WTC11 (cell line): ENCODE results near the gene HIGD1B. TPM values are rescaled to one million over a fixed set of nuclear protein-coding genes. Genes with fewer than 3 reads are reported as not detected.

Experiments
- ATAC-seq: fragments of 200-7000 bp; cut with Tn5 transposase; 2 replicates; pipeline ENCODE4 v1.10.0; 2021; ENCODE audit warnings: mild to moderate bottlenecking, moderate library complexity
- CTCF ChIA-PET: fragments of 300-600 bp; sonication (Branson Sonifier 250); formaldehyde crosslinking; loops from one replicate; lab custom pipeline; 2021; ENCODE audit warnings: antibody characterized with exemption; lab: Charles Lee
- POLR2A ChIA-PET: fragments of 350-600 bp; sonication (Branson Sonifier 250); formaldehyde crosslinking; loops from one replicate; lab custom pipeline; 2021; ENCODE audit warnings: antibody characterized with exemption; lab: Charles Lee
- DNase-seq: peaks from one replicate; pipeline ENCODE4 v3.0.0; 2021; ENCODE audit warnings: low spot score
- H3K27ac Mint-ChIP-seq: 2 replicates; pipeline ENCODE4 v1.8.0; 2021; ENCODE audit warnings: mixed read lengths
- H3K27me3 Mint-ChIP-seq: 2 replicates; pipeline ENCODE4 v1.8.0; 2021; ENCODE audit warnings: low read depth, mild to moderate bottlenecking, moderate library complexity, mixed read lengths
- H3K36me3 Mint-ChIP-seq: 2 replicates; pipeline ENCODE4 v1.8.0; 2021; ENCODE audit warnings: mixed read lengths
- H3K4me1 Mint-ChIP-seq: 2 replicates; pipeline ENCODE4 v1.8.0; 2022; ENCODE audit warnings: mixed read lengths
- H3K4me3 Mint-ChIP-seq: 2 replicates; pipeline ENCODE4 v1.8.0; 2021; ENCODE audit warnings: mild to moderate bottlenecking, moderate library complexity, mixed read lengths
- H3K9me3 Mint-ChIP-seq: 2 replicates; pipeline ENCODE4 v1.8.0; 2021; ENCODE audit warnings: mixed read lengths
- AR ChIP-seq: fragments of 250-450 bp; sonication (Bioruptor Pico); IDR thresholded peaks from 2 replicates; pipeline ENCODE4 v1.9.0; 2021; ENCODE audit warnings: mild to moderate bottlenecking
- ARID4B ChIP-seq: sonication (generic); formaldehyde crosslinking; IDR thresholded peaks from 2 replicates; pipeline ENCODE4 v1.8.0; 2023; ENCODE audit warnings: missing genetic modification reagents, mild to moderate bottlenecking, borderline replicate concordance
- ATF6 ChIP-seq: sonication (generic); formaldehyde crosslinking; IDR thresholded peaks from 2 replicates; pipeline ENCODE4 v1.8.1; 2023; ENCODE audit warnings: mild to moderate bottlenecking, missing genetic modification reagents
- CBFB ChIP-seq: sonication (generic); formaldehyde crosslinking; IDR thresholded peaks from 2 replicates; pipeline ENCODE4 v1.8.1; 2022; ENCODE audit warnings: mild to moderate bottlenecking, low read depth, missing genetic modification reagents
- FOXJ3 ChIP-seq: sonication (generic); formaldehyde crosslinking; IDR thresholded peaks from 2 replicates; pipeline ENCODE4 v1.9.0; 2021; ENCODE audit warnings: missing genetic modification reagents, mild to moderate bottlenecking, borderline replicate concordance
- FOXP1 ChIP-seq: sonication (generic); formaldehyde crosslinking; IDR thresholded peaks from 2 replicates; pipeline ENCODE4 v1.8.0; 2022; ENCODE audit warnings: missing genetic modification reagents, mild to moderate bottlenecking, moderate library complexity, borderline replicate concordance
- FOXP4 ChIP-seq: sonication (generic); formaldehyde crosslinking; IDR thresholded peaks from 2 replicates; pipeline ENCODE4 v1.8.0; 2022; ENCODE audit warnings: mild to moderate bottlenecking, missing genetic modification reagents
- JAZF1 ChIP-seq: fragments of 250-450 bp; sonication (Bioruptor Pico); IDR thresholded peaks from 2 replicates; pipeline ENCODE4 v1.9.0; 2021; ENCODE audit warnings: moderate library complexity, mild to moderate bottlenecking, inconsistent platforms
- MXD4 ChIP-seq: fragments of 250-450 bp; sonication (Bioruptor Pico); IDR thresholded peaks from 2 replicates; pipeline ENCODE4 v1.8.0; 2021; ENCODE audit warnings: mild to moderate bottlenecking, moderate library complexity, borderline replicate concordance
- NR1H2 ChIP-seq: sonication (generic); formaldehyde crosslinking; IDR thresholded peaks from 2 replicates; pipeline ENCODE4 v1.9.0; 2021; ENCODE audit warnings: mild to moderate bottlenecking, moderate library complexity, missing genetic modification reagents
- PREB ChIP-seq: sonication (generic); formaldehyde crosslinking; IDR thresholded peaks from 2 replicates; pipeline ENCODE4 v1.8.1; 2022; ENCODE audit warnings: mild to moderate bottlenecking, missing genetic modification reagents, moderate library complexity, borderline replicate concordance
- SMAD3 ChIP-seq: sonication (generic); formaldehyde crosslinking; IDR thresholded peaks from 2 replicates; pipeline ENCODE4 v1.8.0; 2022; ENCODE audit warnings: missing genetic modification reagents, mild to moderate bottlenecking, borderline replicate concordance
- SP1 ChIP-seq: sonication (generic); formaldehyde crosslinking; conservative IDR thresholded peaks from 2 replicates; pipeline ENCODE4 v1.8.1; 2022; ENCODE audit warnings: missing genetic modification reagents
- STAT6 ChIP-seq: sonication (generic); formaldehyde crosslinking; conservative IDR thresholded peaks from 2 replicates; pipeline ENCODE4 v1.8.1; 2023; ENCODE audit warnings: mild to moderate bottlenecking, low read depth, missing genetic modification reagents, moderate library complexity
- TCF7 ChIP-seq: sonication (generic); formaldehyde crosslinking; IDR thresholded peaks from 2 replicates; pipeline ENCODE4 v1.8.0; 2022; ENCODE audit warnings: mild to moderate bottlenecking, low read depth, missing genetic modification reagents, moderate library complexity
- ZBTB21 ChIP-seq: sonication (generic); formaldehyde crosslinking; IDR thresholded peaks from 2 replicates; pipeline ENCODE4 v1.8.1; 2023; ENCODE audit warnings: mild to moderate bottlenecking, missing genetic modification reagents, borderline replicate concordance
- ZBTB43 ChIP-seq: sonication (generic); formaldehyde crosslinking; IDR thresholded peaks from 2 replicates; pipeline ENCODE4 v1.8.1; 2023; ENCODE audit warnings: mild to moderate bottlenecking, missing genetic modification reagents
- ZMAT4 ChIP-seq: fragments of 250-450 bp; sonication (Bioruptor Pico); IDR thresholded peaks from 2 replicates; pipeline ENCODE4 v1.9.0; 2021; ENCODE audit warnings: mild to moderate bottlenecking
- ZNF423 ChIP-seq: fragments of 250-450 bp; sonication (Bioruptor Pico); IDR thresholded peaks from 2 replicates; pipeline ENCODE4 v2.1.2; 2022; ENCODE audit warnings: mild to moderate bottlenecking, moderate library complexity
- total RNA-seq: library from RNA; stranded (reverse); gene quantifications from 3 replicates; pipeline ENCODE4 v1.2.3, GENCODE V29; 2021

The HIGD1B gene
- total RNA-seq, 1 experiment from 2014 or later = not detected

- H3K27me3 Mint-ChIP-seq = no peaks in the 10 kb centered on the region
- ATAC-seq (no peak), DNase-seq (no peak)
- no peak overlapping the region for H3K4me3 Mint-ChIP-seq
- no peak overlapping the region for H3K27ac Mint-ChIP-seq
- POLR2A ChIA-PET = no interaction called here
- no peaks in the 10 kb centered on the region for H3K9me3 Mint-ChIP-seq
- CTCF ChIA-PET = interaction anchor here (1.4 kb wide), 1 partner anchor 8 kb away, joined by 4 read pairs; no protein-coding TSS in a partner anchor
- H3K36me3 Mint-ChIP-seq = peaks cover 41% of the 10 kb centered on the region
- no peaks in the 10 kb centered on the region for H3K4me1 Mint-ChIP-seq
- TF ChIP-seq TCF7 (CRISPR knock-in tag) = no peak
- no peak for TF ChIP-seq SMAD3
- no peak for TF ChIP-seq JAZF1
- TF ChIP-seq FOXP4 (CRISPR knock-in tag) = no peak
- no peak for TF ChIP-seq ZMAT4 (CRISPR knock-in tag)
- no peak for TF ChIP-seq NR1H2 (CRISPR knock-in tag)
- no peak for TF ChIP-seq STAT6 (CRISPR knock-in tag)
- no peak for TF ChIP-seq ARID4B (CRISPR knock-in tag)
- no peak for TF ChIP-seq FOXP1
- TF ChIP-seq CBFB (CRISPR knock-in tag) = no peak
- TF ChIP-seq ZBTB21 (CRISPR knock-in tag) = no peak
- TF ChIP-seq PREB (CRISPR knock-in tag) = no peak
- TF ChIP-seq AR = no peak
- no peak for TF ChIP-seq ZNF423 (CRISPR knock-in tag)
- TF ChIP-seq ZBTB43 (CRISPR knock-in tag) = no peak
- TF ChIP-seq SP1 = no peak
- TF ChIP-seq FOXJ3 (CRISPR knock-in tag) = no peak
- no peak for TF ChIP-seq MXD4 (CRISPR knock-in tag)
- no peak for TF ChIP-seq ATF6 (CRISPR knock-in tag)
These were observed 39.3 kb downstream of the HIGD1B start for GRCh38 chr17:44887016-44887415.
